Smooth muscle cell (in vitro differentiated cells): ENCODE results near the gene PRIMPOL. TPM values are rescaled to one million over a fixed set of nuclear protein-coding genes. Genes with fewer than 3 reads are reported as not detected.

Source experiments
- DNase-seq: peaks from one replicate; lab custom pipeline; 2025; ENCODE audit not compliant: unreplicated experiment; lab: John Stamatoyannopoulos, UW
- H2AFZ ChIP-seq: fragments of 200-600 bp; sonication (generic); 2 replicates; pipeline ENCODE4 v1.6.0; 2016; ENCODE audit warnings: antibody characterized with exemption, low read depth, mild to moderate bottlenecking
- H3F3A ChIP-seq: fragments of 200-600 bp; sonication (generic); 2 replicates; pipeline ENCODE4 v1.6.0; 2017; ENCODE audit warnings: antibody characterized with exemption, low read depth
- H3K27ac ChIP-seq: fragments of 200-600 bp; sonication (generic); 2 replicates; pipeline ENCODE4 v1.5.1; 2016; ENCODE audit warnings: low read depth, mild to moderate bottlenecking
- H3K27me3 ChIP-seq: fragments of 200-600 bp; sonication (generic); 2 replicates; pipeline ENCODE4 v1.6.1; 2016; ENCODE audit warnings: low read depth, mild to moderate bottlenecking
- H3K36me3 ChIP-seq: fragments of 200-600 bp; sonication (generic); 2 replicates; pipeline ENCODE4 v1.5.1; 2016; ENCODE audit warnings: low read depth
- H3K4me1 ChIP-seq: fragments of 200-600 bp; sonication (generic); 2 replicates; pipeline ENCODE4 v1.5.1; 2016; ENCODE audit warnings: low read depth
- H3K4me2 ChIP-seq: fragments of 200-600 bp; sonication (generic); 2 replicates; pipeline ENCODE4 v1.6.0; 2016; ENCODE audit warnings: mild to moderate bottlenecking
- H3K4me3 ChIP-seq: fragments of 200-600 bp; sonication (generic); 2 replicates; pipeline ENCODE4 v1.5.1; 2016; ENCODE audit warnings: mild to moderate bottlenecking
- H3K79me2 ChIP-seq: fragments of 200-600 bp; sonication (generic); 2 replicates; pipeline ENCODE4 v1.6.0; 2016; ENCODE audit warnings: low read depth, mild to moderate bottlenecking
- H3K9ac ChIP-seq: fragments of 200-600 bp; sonication (generic); 2 replicates; pipeline ENCODE4 v1.6.0; 2016; ENCODE audit warnings: low read depth
- H3K9me3 ChIP-seq: fragments of 200-600 bp; sonication (generic); replicated peaks from 2 replicates; pipeline ENCODE4 v1.5.1; 2016; ENCODE audit warnings: low read depth
- H4K20me1 ChIP-seq: fragments of 200-600 bp; sonication (generic); 2 replicates; pipeline ENCODE4 v1.6.0; 2016; ENCODE audit warnings: low read depth
- CTCF ChIP-seq: fragments of 200-600 bp; sonication (generic); IDR thresholded peaks from 2 replicates; pipeline ENCODE4 v1.5.1; 2017; ENCODE audit warnings: borderline replicate concordance, mild to moderate bottlenecking, antibody characterized with exemption; ENCODE audit not compliant: insufficient read depth, poor library complexity, severe bottlenecking
- WGBS: methylation state at CpG from one replicate; pipeline ENCODE4 v1.1.7; 2016; ENCODE audit warnings: low lambda C conversion rate; 5-methylcytosine and 5-hydroxymethylcytosine counted together
- polyA plus RNA-seq: library from polyadenylated mRNA; unstranded; fragments of >200 nt; fragmentation: Nextera tagmentation; extraction: Ambion mirVana; gene quantifications from 2 replicates; pipeline ENCODE4 v1.2.1, GENCODE V29; 2016
- total RNA-seq: library from RNA; depleted of rRNA; stranded (reverse); fragments of >200 nt; gene quantifications from 2 replicates; pipeline ENCODE4 v1.2.3, GENCODE V29; 2014

The PRIMPOL gene
- total and polyA plus RNA-seq, 2 experiments from 2014 or later, result 7.5 to 15.4 TPM

GRCh38 chr4:184744236-184744635, 94.7 kb downstream of the PRIMPOL start:
- WGBS, result 96% methylated on average over 10 of the region's 10 CpGs
- Histone ChIP-seq H3K27ac (no peak overlapping the region), H3K4me3 (no peak overlapping the region), H3K36me3 (no peaks in the 10 kb centered on the region), H3K79me2 (no peaks in the 10 kb centered on the region), H3K9me3 (no peaks in the 10 kb centered on the region), H3K4me2 (no peak overlapping the region), H3K27me3 (no peaks in the 10 kb centered on the region), H3K4me1 (peaks cover 8% of the 10 kb centered on the region), H3F3A (no peaks in the 10 kb centered on the region), H4K20me1 (no peaks in the 10 kb centered on the region), H2AFZ (no peak overlapping the region), H3K9ac (no peak overlapping the region)
- no peak for DNase-seq
- no peak for TF ChIP-seq CTCF

Other genes starting within 250 kb of the PRIMPOL start
- 18.4 and 21.6 TPM in 2 replicates for gene IRF2, start 175.2 kb upstream of the PRIMPOL start, total RNA-seq
- gene IRF2, start 175.2 kb upstream of the PRIMPOL start, polyA plus RNA-seq, result 6.6 and 10.2 TPM in 2 replicates
- gene CASP3, start 291 bp upstream of the PRIMPOL start, total RNA-seq, result 48.5 and 49.5 TPM in 2 replicates
- gene CASP3, start 291 bp upstream of the PRIMPOL start, polyA plus RNA-seq, result 29.1 and 35.7 TPM in 2 replicates
- 12.9 and 18.4 TPM in 2 replicates for gene CENPU, start 84.4 kb downstream of the PRIMPOL start, total RNA-seq
- gene CENPU, start 84.4 kb downstream of the PRIMPOL start, polyA plus RNA-seq, result 9.1 and 12.2 TPM in 2 replicates
- gene ACSL1, start 176.2 kb downstream of the PRIMPOL start, total RNA-seq, result 22.4 and 24.5 TPM in 2 replicates
- 12.0 and 13.8 TPM in 2 replicates for gene ACSL1, start 176.2 kb downstream of the PRIMPOL start, polyA plus RNA-seq